CD4-positive, alpha-beta T cell treated with Interleukin-17A for 4 hours (primary cell): ENCODE data around the gene PALD1.

Experiments
- DNase-seq: peaks from one replicate; pipeline ENCODE4 v3.0.0-alpha.2; 2020; ENCODE audit warnings: mixed read lengths

The PALD1 gene

DNA sequence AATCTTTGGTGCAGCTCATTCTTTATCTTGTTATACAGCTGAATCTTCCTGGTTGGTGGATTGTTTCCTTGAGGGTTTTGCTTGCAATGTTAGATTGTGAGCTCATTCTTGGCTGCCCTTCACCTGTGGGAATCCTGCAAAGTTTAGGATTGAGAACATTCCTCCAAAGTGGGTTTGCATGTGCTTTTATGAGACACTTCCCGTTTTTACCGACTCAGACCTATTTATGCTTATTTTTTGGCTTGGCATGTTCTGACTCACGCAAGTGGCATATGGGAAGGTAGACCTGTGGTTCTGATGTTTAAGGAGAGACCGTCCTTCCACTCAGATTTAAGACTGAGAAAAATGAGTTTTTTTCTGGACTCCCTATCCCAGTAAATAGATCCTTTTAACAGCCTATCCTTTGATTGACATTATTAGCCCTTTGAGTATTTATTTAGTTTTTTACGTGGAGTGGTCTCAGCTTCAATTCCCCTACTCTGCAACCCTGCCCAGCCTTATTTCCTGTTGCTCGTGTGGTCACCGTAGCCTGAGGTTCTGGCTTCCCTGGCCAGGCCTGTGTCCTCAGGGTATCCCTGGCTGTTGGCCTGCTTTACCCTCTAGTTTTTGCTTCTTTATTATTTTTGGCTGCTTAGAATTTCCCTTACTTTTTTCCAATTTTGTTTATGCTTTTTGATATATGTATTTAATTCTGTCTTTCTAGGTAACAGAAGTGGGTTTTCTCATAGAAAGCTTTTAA, 137.4 kb downstream of the PALD1 start:
- no peak for DNase-seq

GRCh38 chr10:70616761-70617160, 138.2 kb downstream of the PALD1 start:
- DNase-seq: no peak
